ENCODE data around the gene ZNF415.

The ZNF415 gene

GRCh38 chr19:53123400-53123799 lies 9.3 kb downstream of the ZNF415 start:
- H3K4me3 ChIP-seq (ENCODE audit: low read depth, low read length) = no peak overlapping the region
- no peak for TF ChIP-seq CTCF (IDR thresholded peaks at IDR 0.05; ENCODE audit: low read depth, low read length, missing control alignments)
- in situ Hi-C loops (cut with HindIII; ENCODE audit: low pct_ligation_motif_present, low sequenced_read_pairs) = no loop called here
- no peaks in the 10 kb centered on the region for H3K36me3 ChIP-seq (replicated peaks)
- no peak for DNase-seq
- no peak overlapping the region for H3K27ac ChIP-seq
- no peaks in the 10 kb centered on the region for H3K27me3 ChIP-seq (replicated peaks)

DNA sequence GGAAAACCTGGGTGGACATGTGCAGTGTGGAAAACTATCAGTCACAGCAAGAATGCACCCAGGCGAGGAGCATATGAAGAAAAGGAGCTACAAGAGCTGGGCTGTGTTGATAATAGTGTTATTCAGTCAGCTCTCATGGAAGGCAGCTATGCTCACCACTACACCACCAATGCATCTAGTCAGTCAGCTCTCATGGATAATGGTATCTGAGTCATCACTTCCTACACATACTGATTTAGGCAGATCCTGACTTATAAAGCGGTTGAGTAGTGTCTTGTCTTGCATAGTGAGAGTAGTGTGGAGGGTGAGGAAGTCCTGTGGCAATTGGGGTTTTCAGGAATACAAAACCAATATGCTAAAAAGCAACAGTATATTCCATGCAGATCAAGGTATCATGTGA lies 20.4 kb downstream of the ZNF415 start:
- TF ChIP-seq CTCF (IDR thresholded peaks at IDR 0.05; ENCODE audit: low read depth, low read length, missing control alignments) = no peak
- no peaks in the 10 kb centered on the region for H3K27me3 ChIP-seq (replicated peaks)
- no peak overlapping the region for H3K27ac ChIP-seq
- in situ Hi-C loops (cut with HindIII; ENCODE audit: low pct_ligation_motif_present, low sequenced_read_pairs) = no loop called here
- peak; percentile 42 for DNase-seq
- no peak overlapping the region for H3K4me3 ChIP-seq (ENCODE audit: low read depth, low read length)
- peaks cover 9% of the 10 kb centered on the region for H3K36me3 ChIP-seq (replicated peaks)

GRCh38 chr19:53109527-53109926 lies 23.2 kb downstream of the ZNF415 start:
- Histone ChIP-seq H3K36me3 (replicated peaks) (peaks cover 9% of the 10 kb centered on the region), H3K27ac (no peak overlapping the region), H3K4me3 (ENCODE audit: low read depth, low read length) (no peak overlapping the region), H3K27me3 (replicated peaks) (no peaks in the 10 kb centered on the region)
- no peak for DNase-seq
- no peak for TF ChIP-seq CTCF (IDR thresholded peaks at IDR 0.05; ENCODE audit: low read depth, low read length, missing control alignments)
- in situ Hi-C loops (cut with HindIII; ENCODE audit: low pct_ligation_motif_present, low sequenced_read_pairs) = no loop called here

DNA sequence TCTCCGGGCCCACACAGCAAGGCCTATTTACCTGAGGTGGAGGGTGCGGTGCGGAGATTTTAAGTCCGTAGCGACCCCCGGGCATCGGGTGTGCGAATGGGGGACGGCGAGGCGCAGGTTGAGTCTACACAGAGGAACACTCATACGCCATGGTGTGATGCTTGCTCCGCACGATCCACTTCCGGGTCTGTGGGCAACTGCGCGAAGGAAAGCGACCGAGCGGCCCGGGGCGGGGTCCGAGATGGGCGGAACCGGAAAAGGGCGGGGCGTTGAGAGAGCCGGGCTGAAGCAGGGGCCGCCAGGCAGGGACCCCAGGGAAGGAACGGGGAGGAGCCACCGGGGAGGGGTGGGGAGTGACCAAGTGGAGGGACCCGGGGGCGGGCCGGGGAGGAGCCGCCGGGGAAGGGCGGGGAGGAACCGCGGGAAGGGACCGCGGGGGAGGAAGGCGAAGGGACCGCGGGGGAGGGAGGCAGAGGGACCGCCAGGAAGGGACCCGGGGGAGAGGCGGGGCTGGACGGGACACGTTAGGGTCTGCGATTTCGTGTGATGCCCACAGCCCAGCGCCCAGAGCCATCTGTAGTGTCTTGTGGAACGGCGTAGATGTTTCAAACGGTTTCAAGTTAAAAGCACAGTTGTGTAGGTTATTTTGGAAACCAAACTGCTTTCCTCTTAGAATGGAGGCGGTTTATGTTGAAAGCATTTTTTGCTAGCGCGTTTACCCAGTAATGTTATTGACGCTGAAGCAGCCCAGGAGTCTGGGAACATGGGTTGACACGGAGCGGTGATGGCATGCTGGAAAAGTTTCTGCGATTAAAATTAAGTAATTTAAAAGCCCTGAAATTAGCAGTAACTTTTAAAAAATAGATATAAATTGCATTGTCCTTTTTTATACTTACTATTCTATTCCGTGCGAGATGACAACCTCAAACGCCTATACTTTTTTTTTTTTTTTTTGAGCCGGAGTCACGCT lies 29.2 kb downstream of the ZNF415 start, which contains the start of gene ZNF160:
TSS of gene ZNF160 (minus strand) at position 189 of the 970 bp plus-strand sequence. CDS start 17,146 bp downstream, outside the sequence.
- Histone ChIP-seq H3K36me3 (replicated peaks) (peaks cover 11% of the 10 kb centered on the region), H3K27me3 (replicated peaks) (no peaks in the 10 kb centered on the region), H3K4me3 (ENCODE audit: low read depth, low read length) (peak within 1 kb of the TSS; percentile 93), H3K27ac (peak within 1 kb of the TSS; percentile 92)
- no peak for TF ChIP-seq CTCF (IDR thresholded peaks at IDR 0.05; ENCODE audit: low read depth, low read length, missing control alignments)
- in situ Hi-C loops (cut with HindIII; ENCODE audit: low pct_ligation_motif_present, low sequenced_read_pairs) = no loop called here
- DNase-seq = peak; percentile 95

GRCh38 chr19:53102756-53103233 lies 29.9 kb downstream of the ZNF415 start:
- Histone ChIP-seq H3K36me3 (replicated peaks) (peaks cover 15% of the 10 kb centered on the region), H3K27ac (peak overlapping the region; percentile 92), H3K27me3 (replicated peaks) (no peaks in the 10 kb centered on the region), H3K4me3 (ENCODE audit: low read depth, low read length) (peak overlapping the region; percentile 93)
- peak; percentile 28 for DNase-seq
- in situ Hi-C loops (cut with HindIII; ENCODE audit: low pct_ligation_motif_present, low sequenced_read_pairs) = no loop called here
- TF ChIP-seq CTCF (IDR thresholded peaks at IDR 0.05; ENCODE audit: low read depth, low read length, missing control alignments) = no peak
